Measurements from ENCODE around the gene ITGB2.

ITGB2 gene

DNA sequence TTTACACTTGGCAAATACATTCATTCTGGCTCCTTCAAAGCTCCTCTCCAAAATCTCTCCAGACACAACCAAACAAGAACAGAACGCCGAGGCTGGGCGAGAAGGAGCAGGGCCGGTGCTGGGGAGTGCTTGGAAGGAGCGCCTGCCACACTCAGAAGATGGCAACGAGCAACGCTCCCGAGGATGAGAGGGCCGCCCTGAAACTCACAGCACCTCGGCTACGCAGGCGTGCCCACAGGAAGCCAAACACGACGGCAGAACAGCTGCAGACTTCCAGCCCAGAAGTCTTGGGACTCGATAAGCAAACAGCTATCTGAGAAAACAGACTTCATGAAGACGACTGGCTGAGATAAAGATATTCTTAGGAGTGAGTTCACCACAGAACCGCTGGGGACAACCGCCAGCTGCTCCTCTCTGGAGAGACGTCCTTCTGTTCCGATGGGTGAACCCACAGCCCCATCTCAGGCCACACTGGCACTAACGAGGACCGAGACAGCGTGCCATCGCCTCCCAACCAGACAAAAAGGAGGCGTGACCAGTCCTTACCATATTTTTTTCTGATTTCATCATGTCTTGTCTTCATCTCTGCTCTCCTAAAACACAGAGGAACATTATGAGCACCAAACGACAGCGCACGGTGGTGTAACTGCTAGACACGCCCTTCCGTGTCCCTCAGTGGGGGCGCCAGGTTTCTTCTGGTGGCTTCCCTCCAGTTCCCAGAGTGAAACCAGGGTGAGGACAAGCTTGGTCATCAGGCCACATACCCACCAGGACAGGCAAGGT lies 65.8 kb downstream of the ITGB2 start:
- peaks cover 68% of the 10 kb centered on the region; the same call in 1 of the 2 replicates for H3K79me2 ChIP-seq (ENCODE audit: insufficient read depth, low read length)
- H3K9me3 ChIP-seq (ENCODE audit: insufficient read depth, low read depth, low read length): no peaks in the 10 kb centered on the region
- H3K4me3 ChIP-seq (ENCODE audit: low read length, poor library complexity, severe bottlenecking): no peak overlapping the region
- no peak overlapping the region for H3K9ac ChIP-seq (ENCODE audit: low read depth, low read length, poor library complexity, severe bottlenecking)
- peaks cover 42% of the 10 kb centered on the region for H4K20me1 ChIP-seq (ENCODE audit: insufficient read depth, low read length, poor library complexity, severe bottlenecking)
- H2AFZ ChIP-seq (ENCODE audit: low read length): no peak overlapping the region
- H3K4me1 ChIP-seq (ENCODE audit: insufficient read depth, low read length, poor library complexity, severe bottlenecking): no peaks in the 10 kb centered on the region
- H3F3A ChIP-seq (ENCODE audit: low read depth): no peaks in the 10 kb centered on the region
- H3K9me2 ChIP-seq (replicated peaks; ENCODE audit: low read depth, low read length): no peaks in the 10 kb centered on the region
- H3K4me2 ChIP-seq (ENCODE audit: low read depth, low read length, poor library complexity, severe bottlenecking): no peak overlapping the region
- no peaks in the 10 kb centered on the region for H3K27me3 ChIP-seq (ENCODE audit: insufficient read depth, low read length, poor library complexity, severe bottlenecking)
- peaks cover 97% of the 10 kb centered on the region for H3K36me3 ChIP-seq (ENCODE audit: insufficient read depth, low read length)
- TF ChIP-seq, protein P1, sequence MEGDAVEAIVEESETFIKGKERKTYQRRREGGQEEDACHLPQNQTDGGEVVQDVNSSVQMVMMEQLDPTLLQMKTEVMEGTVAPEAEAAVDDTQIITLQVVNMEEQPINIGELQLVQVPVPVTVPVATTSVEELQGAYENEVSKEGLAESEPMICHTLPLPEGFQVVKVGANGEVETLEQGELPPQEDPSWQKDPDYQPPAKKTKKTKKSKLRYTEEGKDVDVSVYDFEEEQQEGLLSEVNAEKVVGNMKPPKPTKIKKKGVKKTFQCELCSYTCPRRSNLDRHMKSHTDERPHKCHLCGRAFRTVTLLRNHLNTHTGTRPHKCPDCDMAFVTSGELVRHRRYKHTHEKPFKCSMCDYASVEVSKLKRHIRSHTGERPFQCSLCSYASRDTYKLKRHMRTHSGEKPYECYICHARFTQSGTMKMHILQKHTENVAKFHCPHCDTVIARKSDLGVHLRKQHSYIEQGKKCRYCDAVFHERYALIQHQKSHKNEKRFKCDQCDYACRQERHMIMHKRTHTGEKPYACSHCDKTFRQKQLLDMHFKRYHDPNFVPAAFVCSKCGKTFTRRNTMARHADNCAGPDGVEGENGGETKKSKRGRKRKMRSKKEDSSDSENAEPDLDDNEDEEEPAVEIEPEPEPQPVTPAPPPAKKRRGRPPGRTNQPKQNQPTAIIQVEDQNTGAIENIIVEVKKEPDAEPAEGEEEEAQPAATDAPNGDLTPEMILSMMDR (conservative IDR thresholded peaks at IDR 0.05; ENCODE audit: low read length): no peak
- no peak for TF ChIP-seq EZH2phosphoT487 (IDR thresholded peaks at IDR 0.05; ENCODE audit: borderline replicate concordance)

DNA sequence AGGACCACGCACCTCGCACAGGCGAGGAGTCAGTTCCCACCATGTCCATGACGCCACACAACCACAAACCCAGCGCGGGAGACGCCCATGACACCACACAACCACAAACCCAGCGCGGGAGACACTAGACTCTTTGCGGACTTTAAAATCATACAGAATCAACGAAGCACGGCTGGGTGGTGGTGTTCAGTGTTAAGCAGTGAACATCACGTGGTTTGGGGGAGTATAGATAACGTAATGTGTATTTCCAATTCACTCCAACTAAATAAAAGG lies 66.4 kb downstream of the ITGB2 start:
- no peak overlapping the region for H3K4me2 ChIP-seq (ENCODE audit: low read depth, low read length, poor library complexity, severe bottlenecking)
- H3K36me3 ChIP-seq (ENCODE audit: insufficient read depth, low read length): peaks cover 97% of the 10 kb centered on the region
- H4K20me1 ChIP-seq (ENCODE audit: insufficient read depth, low read length, poor library complexity, severe bottlenecking): peaks cover 42% of the 10 kb centered on the region
- H3F3A ChIP-seq (ENCODE audit: low read depth): no peaks in the 10 kb centered on the region
- H3K9me2 ChIP-seq (replicated peaks; ENCODE audit: low read depth, low read length): no peaks in the 10 kb centered on the region
- H2AFZ ChIP-seq (ENCODE audit: low read length): no peak overlapping the region
- no peaks in the 10 kb centered on the region for H3K4me1 ChIP-seq (ENCODE audit: insufficient read depth, low read length, poor library complexity, severe bottlenecking)
- H3K79me2 ChIP-seq (ENCODE audit: insufficient read depth, low read length): peaks cover 63% of the 10 kb centered on the region; the same call in 1 of the 2 replicates
- H3K27me3 ChIP-seq (ENCODE audit: insufficient read depth, low read length, poor library complexity, severe bottlenecking): no peaks in the 10 kb centered on the region
- no peak for TF ChIP-seq EZH2phosphoT487 (IDR thresholded peaks at IDR 0.05; ENCODE audit: borderline replicate concordance)
- TF ChIP-seq, protein P1 (conservative IDR thresholded peaks at IDR 0.05; ENCODE audit: low read length): no peak
- no peak overlapping the region for H3K9ac ChIP-seq (ENCODE audit: low read depth, low read length, poor library complexity, severe bottlenecking)
- H3K9me3 ChIP-seq (ENCODE audit: insufficient read depth, low read depth, low read length): no peaks in the 10 kb centered on the region
- H3K4me3 ChIP-seq (ENCODE audit: low read length, poor library complexity, severe bottlenecking): no peak overlapping the region

DNA sequence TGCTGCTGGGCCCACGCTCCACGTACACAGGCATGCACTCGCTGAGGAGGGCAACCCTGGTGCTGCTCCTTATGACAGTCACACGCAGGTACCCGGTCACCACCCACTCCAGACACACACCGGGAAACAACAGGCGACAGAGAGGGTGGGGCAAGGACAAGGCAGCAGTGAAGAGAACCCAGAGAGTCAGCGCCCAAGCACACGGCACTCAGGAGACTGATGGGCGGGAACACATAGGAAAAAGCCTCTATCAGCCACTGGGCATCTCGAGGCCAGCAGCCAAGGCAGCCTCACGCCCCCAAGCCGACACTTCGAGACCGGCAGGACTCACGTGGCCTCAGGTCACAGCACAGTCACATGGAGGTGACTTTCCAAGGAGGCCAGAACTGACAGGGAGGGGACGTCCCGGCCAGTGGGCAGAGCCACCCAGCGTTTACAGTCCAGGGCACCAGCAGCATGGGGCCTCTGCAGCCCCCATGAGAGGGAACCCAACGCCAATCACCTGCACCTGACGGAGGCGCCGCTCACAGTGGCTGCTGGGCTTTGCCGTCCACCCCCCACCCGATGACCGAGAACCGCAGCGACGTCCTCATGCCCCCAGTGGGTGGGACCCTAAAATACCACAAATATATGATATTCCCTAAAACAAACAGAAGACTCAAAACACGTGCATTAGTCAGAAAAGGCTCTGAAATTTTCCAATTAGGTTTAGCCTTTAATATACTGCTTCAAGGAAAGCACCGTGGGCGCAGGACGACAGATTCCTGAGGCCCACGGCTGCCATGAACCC lies 66.9 kb downstream of the ITGB2 start:
- Histone ChIP-seq H3K9me2 (replicated peaks; ENCODE audit: low read depth, low read length) (no peaks in the 10 kb centered on the region), H3K4me2 (ENCODE audit: low read depth, low read length, poor library complexity, severe bottlenecking) (no peak overlapping the region), H2AFZ (ENCODE audit: low read length) (no peak overlapping the region), H3K4me3 (ENCODE audit: low read length, poor library complexity, severe bottlenecking) (no peak overlapping the region), H3K9me3 (ENCODE audit: insufficient read depth, low read depth, low read length) (no peaks in the 10 kb centered on the region), H3K9ac (ENCODE audit: low read depth, low read length, poor library complexity, severe bottlenecking) (no peak overlapping the region), H4K20me1 (ENCODE audit: insufficient read depth, low read length, poor library complexity, severe bottlenecking) (peaks cover 42% of the 10 kb centered on the region), H3K36me3 (ENCODE audit: insufficient read depth, low read length) (peaks cover 97% of the 10 kb centered on the region), H3F3A (ENCODE audit: low read depth) (no peaks in the 10 kb centered on the region), H3K79me2 (ENCODE audit: insufficient read depth, low read length) (peaks cover 57% of the 10 kb centered on the region; the same call in 1 of the 2 replicates), H3K27me3 (ENCODE audit: insufficient read depth, low read length, poor library complexity, severe bottlenecking) (no peaks in the 10 kb centered on the region), H3K4me1 (ENCODE audit: insufficient read depth, low read length, poor library complexity, severe bottlenecking) (no peaks in the 10 kb centered on the region)
- TF ChIP-seq, protein P1 (conservative IDR thresholded peaks at IDR 0.05; ENCODE audit: low read length): no peak
- TF ChIP-seq EZH2phosphoT487 (IDR thresholded peaks at IDR 0.05; ENCODE audit: borderline replicate concordance): no peak

Measured in Loucy (cell line).